HG03565 (cell line): Measurements from ENCODE around the gene ANKRD31.
"Not testable (repeated sequence)": the region's sequence is repeated elsewhere in the genome, so short reads cannot be mapped to it uniquely, and the experiment has no call there.

Source experiments
- ATAC-seq: cut with Tn5 transposase; IDR thresholded peaks from one replicate; pipeline ENCODE4 v1.9.1; 2021; ENCODE audit warnings: mild to moderate bottlenecking, moderate library complexity; ENCODE audit not compliant: unreplicated experiment

The ANKRD31 gene

DNA sequence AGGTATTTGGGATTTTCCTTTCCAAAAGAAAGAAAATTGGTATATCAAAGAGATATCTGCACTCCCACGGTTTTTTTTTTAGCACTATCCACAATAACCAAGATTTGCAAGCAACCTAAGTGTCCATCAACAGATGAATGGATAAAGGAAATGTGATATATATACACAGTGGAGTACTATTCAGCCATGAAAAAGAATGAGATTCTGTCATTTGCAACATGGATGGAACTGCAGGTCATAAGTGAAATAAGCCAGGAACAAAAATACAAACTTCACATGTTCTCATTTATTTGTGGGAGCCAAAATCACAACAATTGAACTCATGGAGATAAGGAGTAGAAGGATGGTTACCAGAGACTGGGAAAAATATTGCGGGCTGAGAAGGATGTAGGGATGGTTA is 9.8 kb downstream of the ANKRD31 start:
- ATAC-seq: no peak

DNA sequence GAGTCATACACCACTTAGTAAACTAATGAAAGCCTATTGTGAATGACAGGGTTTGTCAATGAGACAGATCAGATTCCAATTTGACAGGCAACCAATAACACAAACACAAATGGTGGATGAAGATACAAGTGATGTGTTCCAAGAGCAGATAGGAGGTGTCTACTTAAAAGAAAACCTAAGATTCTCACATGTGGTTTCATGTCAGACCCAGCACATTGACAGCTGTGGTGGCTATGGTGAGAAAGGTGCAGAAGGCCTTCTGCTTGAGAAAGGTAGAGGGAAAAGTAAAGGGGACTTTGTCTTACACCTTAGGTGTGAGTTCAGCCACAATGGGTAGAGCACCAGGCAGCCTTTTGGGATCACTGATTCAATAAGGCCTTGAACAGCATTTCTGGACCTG is 11.2 kb downstream of the ANKRD31 start:
- ATAC-seq: no peak

- ATAC-seq: not testable (repeated sequence)
Observed at GRCh38 chr5:75220787-75221186, 15.9 kb downstream of the ANKRD31 start.

GRCh38 chr5:75214928-75215327 is 21.8 kb downstream of the ANKRD31 start:
- ATAC-seq: no peak

DNA sequence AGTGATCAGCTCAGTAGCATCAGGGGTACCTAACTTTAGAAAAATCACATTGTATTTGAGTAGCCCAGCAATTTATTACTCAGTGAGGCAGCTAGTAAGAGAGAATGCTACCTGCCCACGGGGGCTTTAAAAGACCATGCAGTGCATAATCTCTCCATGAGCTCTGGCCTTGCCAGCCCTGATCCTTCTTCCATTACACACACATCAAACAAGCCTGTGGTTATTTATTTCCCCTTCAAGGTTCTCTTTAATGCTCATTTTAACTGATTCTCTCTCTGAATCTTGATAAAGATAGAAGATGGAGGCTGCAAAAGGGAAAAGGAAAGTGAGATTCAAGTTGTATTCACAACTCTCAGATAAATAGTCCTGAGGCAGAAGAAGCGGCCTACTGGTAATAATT is 22.3 kb downstream of the ANKRD31 start:
- ATAC-seq: no peak

DNA sequence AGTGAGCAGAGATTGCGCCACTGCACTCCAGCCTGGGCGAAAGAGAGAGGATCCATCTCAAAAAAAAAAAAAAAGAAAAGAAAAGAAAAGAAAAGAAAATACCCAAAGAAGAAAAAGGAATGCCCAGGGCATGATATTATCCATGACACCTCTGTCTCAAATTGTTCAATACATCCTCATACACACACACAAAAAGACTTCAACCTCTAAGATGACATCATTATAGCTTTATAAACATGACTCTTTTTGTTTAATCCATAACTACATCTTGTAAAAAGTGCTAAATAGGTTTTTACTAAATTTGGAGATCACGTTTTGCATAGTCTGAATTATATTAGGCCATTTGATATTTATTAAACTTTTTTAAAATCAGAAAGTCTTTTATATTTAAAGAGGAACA is 33.1 kb downstream of the ANKRD31 start:
- no peak for ATAC-seq

DNA sequence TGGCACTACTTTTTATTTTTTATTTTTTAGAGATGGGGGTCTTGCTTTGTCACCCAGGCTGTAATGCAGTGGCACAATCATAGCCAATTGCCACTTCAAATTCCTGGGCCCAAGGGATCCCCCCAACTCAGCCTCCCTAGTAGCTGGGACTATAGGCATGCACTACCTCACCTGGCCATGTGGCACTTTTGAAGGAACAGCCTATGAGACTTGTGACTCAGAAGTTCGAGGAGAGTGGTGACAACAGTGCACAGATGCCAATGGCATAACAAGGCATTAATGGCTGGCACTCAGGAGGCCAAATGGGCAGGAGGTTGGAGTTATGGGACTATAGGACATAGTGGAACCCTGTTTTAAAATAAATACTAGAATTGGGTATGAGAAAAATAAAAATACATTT is 33.7 kb downstream of the ANKRD31 start:
- ATAC-seq: no peak

DNA sequence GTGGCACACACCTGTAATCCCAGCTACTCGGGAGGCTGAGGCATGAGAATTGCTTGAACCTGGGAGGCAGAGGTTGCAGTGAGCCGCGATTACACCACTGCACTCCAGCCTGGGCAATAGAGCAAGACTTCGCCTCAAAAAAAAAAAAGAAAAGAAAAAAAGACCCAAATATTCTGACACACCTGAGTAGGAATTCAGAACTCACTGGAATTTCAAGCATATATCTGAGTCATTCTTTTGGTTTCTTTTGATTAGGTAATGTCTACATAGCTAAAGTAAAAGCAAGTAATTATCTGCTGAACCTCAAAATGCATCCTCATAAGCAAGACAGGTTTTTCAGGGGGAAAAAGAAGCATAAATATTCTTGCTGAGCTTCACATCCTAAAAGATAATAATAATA is 35.9 kb downstream of the ANKRD31 start:
- no peak for ATAC-seq

DNA sequence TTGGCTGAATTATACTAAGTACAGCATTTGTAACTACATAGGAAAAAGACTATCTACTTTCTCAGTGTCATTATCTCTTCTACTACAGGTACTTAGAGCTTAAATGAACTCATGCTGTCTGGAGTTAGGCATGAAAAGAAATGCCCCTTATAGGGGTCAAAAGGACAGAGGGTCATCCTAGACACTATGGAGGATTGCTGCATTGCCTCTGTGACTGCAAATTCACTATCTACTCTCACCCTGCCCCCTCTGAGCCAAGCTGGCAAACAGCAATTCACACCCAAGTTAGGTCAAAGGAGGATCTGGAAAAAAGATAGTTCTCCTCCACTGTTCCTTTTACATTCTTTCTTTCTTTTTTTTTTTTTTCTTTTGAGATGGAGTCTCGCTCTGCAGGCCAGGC is 36.7 kb downstream of the ANKRD31 start:
- no peak for ATAC-seq

GRCh38 chr5:75199071-75199470 is 37.6 kb downstream of the ANKRD31 start:
- ATAC-seq: no peak

DNA sequence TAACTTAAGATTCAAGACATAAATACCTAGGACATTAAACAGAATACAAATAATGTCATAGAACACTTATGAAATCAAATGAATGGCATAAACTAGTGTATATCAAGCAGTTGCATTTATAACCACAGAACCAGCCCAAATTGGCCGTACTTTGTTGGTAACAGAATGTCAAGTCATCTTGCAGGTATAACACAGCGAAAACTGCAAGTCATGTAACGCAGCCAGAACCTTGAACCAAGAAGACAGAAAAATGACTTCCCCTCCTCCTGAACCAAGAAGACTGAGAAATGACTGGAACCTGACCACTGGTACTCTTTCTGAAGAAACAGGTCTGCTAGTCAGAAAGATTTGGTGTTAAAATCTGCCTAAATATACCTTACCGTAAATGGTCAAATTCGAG is 38.9 kb downstream of the ANKRD31 start:
- ATAC-seq: no peak

DNA sequence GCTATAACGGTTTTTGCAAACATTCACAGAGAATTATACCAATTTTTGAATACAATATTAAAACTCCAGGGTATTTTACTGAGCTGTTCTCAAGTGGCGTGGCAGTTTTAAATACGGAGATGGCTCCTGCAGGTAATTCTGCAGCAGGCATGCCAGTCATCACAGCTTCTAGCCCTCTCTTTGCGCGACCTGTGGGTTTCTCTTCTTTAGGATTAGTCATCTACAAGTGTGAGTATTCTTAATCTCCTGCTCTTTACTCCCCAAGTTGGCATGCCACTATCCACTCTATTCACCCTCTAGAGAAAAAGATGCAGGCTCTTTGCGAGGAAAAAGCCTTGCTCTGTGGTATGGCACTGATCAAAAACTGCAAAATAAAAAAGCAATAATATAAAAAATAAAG is 43.9 kb downstream of the ANKRD31 start:
- no peak for ATAC-seq

- ATAC-seq: no peak
Observed at GRCh38 chr5:75192264-75192663, 44.4 kb downstream of the ANKRD31 start.

- ATAC-seq: no peak
Observed at GRCh38 chr5:75190227-75190626, 46.5 kb downstream of the ANKRD31 start.

- ATAC-seq: no peak
Observed at GRCh38 chr5:75189353-75189752, 47.3 kb downstream of the ANKRD31 start.

DNA sequence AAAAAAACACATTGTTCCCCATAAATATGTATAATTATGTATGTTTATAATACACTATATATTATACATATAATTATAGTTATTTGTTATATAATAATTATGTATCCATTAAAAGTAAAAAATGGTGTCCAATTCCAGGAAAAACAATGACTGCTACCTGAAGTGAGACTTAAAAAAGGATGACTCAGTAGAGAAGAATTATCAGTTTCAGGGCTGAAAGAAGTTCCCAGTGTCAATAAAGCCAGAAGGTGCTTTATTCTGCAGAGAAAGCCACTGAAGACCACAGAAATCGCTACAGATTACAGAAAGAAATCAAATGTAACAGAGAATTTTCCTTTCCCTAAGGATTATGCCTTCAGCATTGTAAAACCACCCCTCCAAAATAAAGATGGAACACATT is 50.9 kb downstream of the ANKRD31 start:
- ATAC-seq: no peak

GRCh38 chr5:75176009-75176408 is 60.7 kb downstream of the ANKRD31 start:
- ATAC-seq: not testable (repeated sequence)

DNA sequence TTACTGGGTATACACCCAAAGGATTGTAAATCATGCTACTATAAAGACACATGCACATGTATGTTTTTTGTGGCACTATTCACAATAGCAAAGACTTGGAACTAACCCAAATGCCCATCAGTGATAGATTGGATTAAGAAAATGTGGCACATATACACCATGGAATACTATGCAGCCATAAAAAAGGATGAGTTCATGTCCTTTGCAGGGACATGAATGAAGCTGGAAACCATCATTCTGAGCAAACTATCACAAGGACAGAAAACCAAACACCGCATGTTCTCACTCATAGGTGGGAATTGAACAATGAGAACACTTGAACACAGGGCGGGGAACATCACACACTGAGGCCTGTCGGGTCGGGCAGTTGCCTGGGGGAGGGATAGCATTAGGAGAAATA is 61.8 kb downstream of the ANKRD31 start:
- ATAC-seq: not testable (repeated sequence)

- no peak for ATAC-seq
Observed at GRCh38 chr5:75169516-75169915, 67.2 kb downstream of the ANKRD31 start.

DNA sequence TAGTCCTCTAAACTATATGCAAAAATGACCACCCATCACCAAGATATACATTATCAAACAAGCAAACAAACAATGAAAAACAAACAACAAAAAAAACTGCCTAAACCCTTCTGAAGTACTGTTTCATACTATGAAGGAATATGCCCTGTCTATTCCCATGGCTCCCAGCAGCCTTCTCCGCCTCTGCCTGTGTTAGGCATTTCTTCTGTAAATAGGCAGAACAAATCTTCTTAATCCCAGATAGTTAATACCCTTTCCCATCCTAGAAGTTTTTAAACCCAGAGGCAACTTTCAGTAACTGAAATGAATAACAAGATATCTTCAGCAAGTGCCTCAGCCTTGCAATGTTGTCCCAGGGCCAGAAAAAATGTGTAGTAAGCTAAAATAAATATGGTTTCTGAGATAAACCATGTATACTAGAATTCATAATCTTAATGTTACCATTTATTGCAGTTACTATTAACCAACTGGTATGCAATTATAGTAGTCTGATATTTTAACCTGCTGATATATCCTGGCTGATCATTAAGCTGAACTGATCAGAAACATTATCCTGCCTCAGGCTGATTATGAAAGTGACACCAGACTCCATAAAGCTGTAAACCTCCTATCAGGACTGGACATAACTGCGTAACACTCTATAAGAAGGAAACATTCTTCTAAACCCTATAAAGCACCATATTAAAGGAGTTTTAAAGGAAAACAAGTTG is 68.5 kb downstream of the ANKRD31 start:
- ATAC-seq: no peak

DNA sequence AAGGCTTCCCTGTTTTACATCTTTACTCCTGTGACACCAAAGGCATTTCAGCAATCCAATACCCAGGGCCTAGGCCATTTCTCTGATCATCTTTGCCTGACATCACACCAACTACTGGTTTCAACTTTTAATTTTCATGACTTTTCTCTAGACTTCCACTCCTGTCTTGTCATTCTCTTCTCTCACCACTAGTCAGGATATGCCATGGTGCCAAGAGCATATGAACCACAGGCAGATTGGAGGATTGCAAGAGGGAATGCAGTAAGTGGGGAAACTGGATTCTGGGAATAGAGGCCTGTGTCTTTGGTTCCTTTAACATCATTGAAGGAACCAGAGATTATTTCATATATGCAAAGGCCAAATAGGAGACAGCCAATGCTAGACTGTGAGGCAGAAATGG is 69.3 kb downstream of the ANKRD31 start:
- no peak for ATAC-seq

DNA sequence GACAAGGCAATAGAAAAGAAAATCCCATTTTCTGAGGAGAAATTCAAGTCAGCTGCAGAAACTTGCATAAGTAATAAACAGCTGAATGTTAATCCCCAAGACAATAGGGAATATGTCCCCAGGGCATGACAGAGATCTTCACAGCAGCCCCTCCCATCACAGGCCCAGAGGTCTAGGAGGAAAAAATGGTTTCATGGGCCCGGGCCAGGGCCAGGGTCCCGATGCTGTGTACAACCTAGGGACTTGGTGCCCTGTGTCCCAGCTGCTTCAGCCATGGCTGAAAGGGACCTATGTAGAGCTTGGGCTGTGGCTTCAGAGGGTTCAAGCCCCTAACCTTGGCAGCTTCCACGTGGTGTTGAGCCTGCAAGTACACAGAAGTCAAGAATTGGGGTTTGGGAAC is 75.2 kb downstream of the ANKRD31 start:
- not testable (repeated sequence) for ATAC-seq

DNA sequence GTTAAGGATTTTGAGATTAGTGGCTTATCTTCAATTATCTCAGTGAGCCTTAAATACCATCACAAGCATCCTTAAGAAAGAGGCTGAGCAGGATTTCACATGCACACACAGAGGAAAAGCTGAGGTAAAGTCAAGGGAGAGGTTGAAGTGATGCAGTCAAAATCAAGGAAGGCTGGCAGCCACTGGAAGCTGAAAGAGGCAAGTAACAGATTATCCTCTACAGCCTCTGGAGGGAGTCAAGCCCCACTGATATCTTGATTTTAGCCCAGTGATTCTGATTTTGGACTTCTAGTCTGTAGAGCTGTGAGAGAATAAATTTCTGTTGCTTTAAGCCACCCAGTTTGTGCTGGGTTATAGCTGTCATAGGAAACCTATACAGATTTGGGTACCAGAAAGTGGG is 80.1 kb downstream of the ANKRD31 start:
- no peak for ATAC-seq
